Measurements from ENCODE around the gene VAV3.

Gene VAV3

DNA sequence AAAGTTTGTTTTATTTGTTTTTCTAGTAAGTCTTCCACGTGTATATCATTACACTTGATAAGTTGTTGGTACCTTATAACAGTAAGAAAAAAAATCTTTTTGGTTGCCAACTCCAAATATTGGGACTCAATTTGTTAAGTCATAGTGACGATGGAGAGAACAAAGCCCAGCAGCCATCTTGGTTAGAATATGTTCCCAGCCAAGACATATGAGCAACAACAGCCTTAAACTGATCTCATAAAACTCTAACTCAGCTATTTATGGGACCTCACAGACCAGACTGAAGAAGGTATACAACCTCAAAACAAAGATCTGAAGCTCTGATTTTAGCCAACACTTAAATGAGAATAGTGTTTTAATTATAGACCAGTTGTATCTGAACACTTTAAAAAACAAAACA is 281.3 kb downstream of the VAV3 start:
- no peak overlapping the region for H3K4me3 ChIP-seq (ENCODE audit: low read length)
- H3K79me2 ChIP-seq (ENCODE audit: control insufficient read depth, low read length) = no peaks in the 10 kb centered on the region
- no peaks in the 10 kb centered on the region for H4K20me1 ChIP-seq (ENCODE audit: control insufficient read depth, insufficient read depth, low read depth, low read length)
- no peaks in the 10 kb centered on the region for H3K9me3 ChIP-seq (ENCODE audit: control insufficient read depth, insufficient read depth, low read length)
- H3K27me3 ChIP-seq (ENCODE audit: control insufficient read depth, low read length) = no peaks in the 10 kb centered on the region
- no peak overlapping the region for H3K27ac ChIP-seq (ENCODE audit: low read depth, low read length)
- H3K9me2 ChIP-seq (replicated peaks; ENCODE audit: control insufficient read depth, low read length) = no peaks in the 10 kb centered on the region
- peaks cover 7% of the 10 kb centered on the region for H3K4me1 ChIP-seq (ENCODE audit: control insufficient read depth, low read length)
- no peaks in the 10 kb centered on the region for H3K36me3 ChIP-seq (ENCODE audit: control insufficient read depth, low read length)
- TF ChIP-seq, protein P1, sequence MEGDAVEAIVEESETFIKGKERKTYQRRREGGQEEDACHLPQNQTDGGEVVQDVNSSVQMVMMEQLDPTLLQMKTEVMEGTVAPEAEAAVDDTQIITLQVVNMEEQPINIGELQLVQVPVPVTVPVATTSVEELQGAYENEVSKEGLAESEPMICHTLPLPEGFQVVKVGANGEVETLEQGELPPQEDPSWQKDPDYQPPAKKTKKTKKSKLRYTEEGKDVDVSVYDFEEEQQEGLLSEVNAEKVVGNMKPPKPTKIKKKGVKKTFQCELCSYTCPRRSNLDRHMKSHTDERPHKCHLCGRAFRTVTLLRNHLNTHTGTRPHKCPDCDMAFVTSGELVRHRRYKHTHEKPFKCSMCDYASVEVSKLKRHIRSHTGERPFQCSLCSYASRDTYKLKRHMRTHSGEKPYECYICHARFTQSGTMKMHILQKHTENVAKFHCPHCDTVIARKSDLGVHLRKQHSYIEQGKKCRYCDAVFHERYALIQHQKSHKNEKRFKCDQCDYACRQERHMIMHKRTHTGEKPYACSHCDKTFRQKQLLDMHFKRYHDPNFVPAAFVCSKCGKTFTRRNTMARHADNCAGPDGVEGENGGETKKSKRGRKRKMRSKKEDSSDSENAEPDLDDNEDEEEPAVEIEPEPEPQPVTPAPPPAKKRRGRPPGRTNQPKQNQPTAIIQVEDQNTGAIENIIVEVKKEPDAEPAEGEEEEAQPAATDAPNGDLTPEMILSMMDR (IDR thresholded peaks at IDR 0.05; ENCODE audit: low read depth, low read length, poor library complexity, severe bottlenecking) = no peak
- no peak for TF ChIP-seq EZH2phosphoT487 (IDR thresholded peaks at IDR 0.05; ENCODE audit: borderline replicate concordance, low read length)
- no peaks in the 10 kb centered on the region for H3F3A ChIP-seq (ENCODE audit: control insufficient read depth, insufficient read depth)
- H3K4me2 ChIP-seq (ENCODE audit: low read length) = no peak overlapping the region

DNA sequence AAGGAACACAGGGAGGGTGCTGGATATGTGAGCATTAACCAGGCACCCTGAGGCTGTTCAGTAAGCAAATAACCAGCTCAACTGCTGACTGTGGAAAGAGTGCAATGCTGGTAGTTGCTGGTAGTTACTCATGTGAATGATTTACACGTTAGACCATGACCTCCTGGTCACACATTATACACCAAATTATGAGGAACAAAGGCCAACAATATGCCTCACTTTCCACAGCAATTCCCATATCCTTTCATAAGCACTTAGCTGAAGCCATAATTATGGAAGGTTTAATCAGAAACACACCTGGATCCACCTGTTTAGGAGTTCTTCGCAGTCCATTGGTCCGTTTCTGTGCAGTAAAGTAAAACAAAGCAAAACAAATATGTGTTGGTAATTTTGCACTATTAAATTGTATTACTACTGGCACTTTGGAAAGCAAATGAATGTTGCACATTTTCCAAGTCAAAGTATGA is 281.8 kb downstream of the VAV3 start:
- Histone ChIP-seq H3K27me3 (ENCODE audit: control insufficient read depth, low read length) (no peaks in the 10 kb centered on the region), H3K9me2 (replicated peaks; ENCODE audit: control insufficient read depth, low read length) (no peaks in the 10 kb centered on the region), H4K20me1 (ENCODE audit: control insufficient read depth, insufficient read depth, low read depth, low read length) (no peaks in the 10 kb centered on the region), H3F3A (ENCODE audit: control insufficient read depth, insufficient read depth) (no peaks in the 10 kb centered on the region), H3K4me3 (ENCODE audit: low read length) (no peak overlapping the region), H3K4me1 (ENCODE audit: control insufficient read depth, low read length) (peaks cover 7% of the 10 kb centered on the region), H3K4me2 (ENCODE audit: low read length) (no peak overlapping the region), H3K9me3 (ENCODE audit: control insufficient read depth, insufficient read depth, low read length) (no peaks in the 10 kb centered on the region), H3K79me2 (ENCODE audit: control insufficient read depth, low read length) (no peaks in the 10 kb centered on the region), H3K27ac (ENCODE audit: low read depth, low read length) (no peak overlapping the region), H3K36me3 (ENCODE audit: control insufficient read depth, low read length) (no peaks in the 10 kb centered on the region)
- TF ChIP-seq, protein P1 (IDR thresholded peaks at IDR 0.05; ENCODE audit: low read depth, low read length, poor library complexity, severe bottlenecking) = no peak
- no peak for TF ChIP-seq EZH2phosphoT487 (IDR thresholded peaks at IDR 0.05; ENCODE audit: borderline replicate concordance, low read length)

DNA sequence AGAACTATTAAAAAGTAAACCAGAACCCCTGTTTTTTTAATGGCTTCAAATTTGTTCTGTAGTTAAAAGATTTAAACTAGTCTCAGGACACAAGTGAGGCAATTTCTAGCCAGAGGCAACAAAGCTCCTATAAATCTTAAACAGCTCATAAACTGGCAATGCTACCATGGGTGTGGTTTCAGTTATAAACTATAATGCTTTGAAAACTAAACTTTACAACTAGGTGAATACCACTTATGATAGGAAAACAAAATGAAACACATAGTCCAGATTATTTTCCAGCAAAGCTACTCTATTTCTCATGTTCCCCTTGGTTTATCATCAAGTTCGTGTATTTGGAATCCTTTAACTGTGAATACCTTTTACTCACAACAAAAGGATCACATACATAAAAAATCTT is 282.5 kb downstream of the VAV3 start:
- Histone ChIP-seq H3K4me3 (ENCODE audit: low read length) (no peak overlapping the region), H4K20me1 (ENCODE audit: control insufficient read depth, insufficient read depth, low read depth, low read length) (no peaks in the 10 kb centered on the region), H3K27ac (ENCODE audit: low read depth, low read length) (no peak overlapping the region), H3K4me2 (ENCODE audit: low read length) (no peak overlapping the region), H3K36me3 (ENCODE audit: control insufficient read depth, low read length) (no peaks in the 10 kb centered on the region), H3K79me2 (ENCODE audit: control insufficient read depth, low read length) (no peaks in the 10 kb centered on the region), H3K27me3 (ENCODE audit: control insufficient read depth, low read length) (no peaks in the 10 kb centered on the region), H3K4me1 (ENCODE audit: control insufficient read depth, low read length) (peaks cover 7% of the 10 kb centered on the region), H3K9me3 (ENCODE audit: control insufficient read depth, insufficient read depth, low read length) (no peaks in the 10 kb centered on the region), H3F3A (ENCODE audit: control insufficient read depth, insufficient read depth) (no peaks in the 10 kb centered on the region), H3K9me2 (replicated peaks; ENCODE audit: control insufficient read depth, low read length) (no peaks in the 10 kb centered on the region)
- TF ChIP-seq, protein P1 (IDR thresholded peaks at IDR 0.05; ENCODE audit: low read depth, low read length, poor library complexity, severe bottlenecking) = no peak
- no peak for TF ChIP-seq EZH2phosphoT487 (IDR thresholded peaks at IDR 0.05; ENCODE audit: borderline replicate concordance, low read length)
